HEK293 (cell line): ENCODE data around the gene ARPC1B.
A peak's percentile ranks its signal among the peaks of the same experiment; 100 is the strongest.

ENCODE experiments used
- EGR2 ChIP-seq: fragments of 450-650 bp; formaldehyde crosslinking; IDR thresholded peaks from 2 replicates; pipeline ENCODE4 v1.5.1; 2016; ENCODE audit warnings: low read depth, missing biosample characterization, missing genetic modification characterization
- GLIS1 ChIP-seq: fragments of 450-650 bp; formaldehyde crosslinking; IDR thresholded peaks from 2 replicates; pipeline ENCODE4 v1.5.1; 2016; ENCODE audit warnings: missing biosample characterization, missing genetic modification characterization
- GLIS2 ChIP-seq: fragments of 450-650 bp; formaldehyde crosslinking; IDR thresholded peaks from 2 replicates; pipeline ENCODE4 v1.5.1; 2016; ENCODE audit warnings: missing biosample characterization, missing genetic modification characterization
- KLF10 ChIP-seq: fragments of 450-650 bp; IDR thresholded peaks from 2 replicates; pipeline ENCODE4 v1.5.1; 2018; ENCODE audit warnings: missing biosample characterization, mild to moderate bottlenecking, missing genetic modification characterization
- PATZ1 ChIP-seq: fragments of 450-650 bp; formaldehyde crosslinking; IDR thresholded peaks from 2 replicates; pipeline ENCODE4 v1.5.1; 2016; ENCODE audit warnings: missing biosample characterization, missing genetic modification characterization
- PRDM10 ChIP-seq: fragments of 450-650 bp; formaldehyde crosslinking; IDR thresholded peaks from 2 replicates; pipeline ENCODE4 v1.5.1; 2016; ENCODE audit warnings: missing biosample characterization, missing genetic modification characterization
- PRDM4 ChIP-seq: fragments of 450-650 bp; formaldehyde crosslinking; IDR thresholded peaks from 2 replicates; pipeline ENCODE4 v1.5.1; 2017; ENCODE audit warnings: missing biosample characterization, missing genetic modification characterization
- SP2 ChIP-seq: fragments of 450-650 bp; formaldehyde crosslinking; IDR thresholded peaks from 2 replicates; pipeline ENCODE4 v1.5.1; 2016; ENCODE audit warnings: missing biosample characterization, missing genetic modification characterization
- SP3 ChIP-seq: fragments of 450-650 bp; formaldehyde crosslinking; IDR thresholded peaks from 2 replicates; pipeline ENCODE4 v1.5.1; 2016; ENCODE audit warnings: missing biosample characterization, missing genetic modification characterization
- YY1 ChIP-seq: fragments of 450-650 bp; formaldehyde crosslinking; IDR thresholded peaks from 2 replicates; pipeline ENCODE4 v1.5.1; 2018; ENCODE audit warnings: missing biosample characterization, missing genetic modification characterization
- YY2 ChIP-seq: fragments of 450-650 bp; formaldehyde crosslinking; IDR thresholded peaks from 2 replicates; pipeline ENCODE4 v1.5.1; 2016; ENCODE audit warnings: missing biosample characterization, missing genetic modification characterization
- ZBTB20 ChIP-seq: fragments of 450-650 bp; formaldehyde crosslinking; IDR thresholded peaks from 2 replicates; pipeline ENCODE4 v1.5.1; 2016; ENCODE audit warnings: missing biosample characterization, missing genetic modification characterization
- ZBTB49 ChIP-seq: fragments of 450-650 bp; formaldehyde crosslinking; IDR thresholded peaks from 2 replicates; pipeline ENCODE4 v1.5.1; 2016; ENCODE audit warnings: missing biosample characterization, missing genetic modification characterization, low read depth
- ZBTB8A ChIP-seq: fragments of 450-650 bp; formaldehyde crosslinking; IDR thresholded peaks from 2 replicates; pipeline ENCODE4 v1.5.1; 2016; ENCODE audit warnings: missing biosample characterization, missing genetic modification characterization
- ZEB2 ChIP-seq: fragments of 450-650 bp; formaldehyde crosslinking; IDR thresholded peaks from 2 replicates; pipeline ENCODE4 v1.5.1; 2016; ENCODE audit warnings: missing biosample characterization, missing genetic modification characterization
- ZFP69B ChIP-seq: fragments of 450-650 bp; formaldehyde crosslinking; IDR thresholded peaks from 2 replicates; pipeline ENCODE4 v1.5.1; 2016; ENCODE audit warnings: missing biosample characterization, missing genetic modification characterization
- ZNF266 ChIP-seq: fragments of 450-650 bp; formaldehyde crosslinking; IDR thresholded peaks from 2 replicates; pipeline ENCODE4 v1.5.1; 2016; ENCODE audit warnings: missing biosample characterization, missing genetic modification characterization, low read depth
- ZNF391 ChIP-seq: fragments of 450-650 bp; formaldehyde crosslinking; IDR thresholded peaks from 2 replicates; pipeline ENCODE4 v1.5.1; 2016; ENCODE audit warnings: low read depth, missing biosample characterization, missing genetic modification characterization, borderline replicate concordance
- ZNF394 ChIP-seq: fragments of 450-650 bp; formaldehyde crosslinking; IDR thresholded peaks from 2 replicates; pipeline ENCODE4 v1.5.1; 2016; ENCODE audit warnings: missing biosample characterization, missing genetic modification characterization, mild to moderate bottlenecking, moderate library complexity, borderline replicate concordance
- ZNF449 ChIP-seq: fragments of 450-650 bp; formaldehyde crosslinking; IDR thresholded peaks from 2 replicates; pipeline ENCODE4 v1.5.1; 2017; ENCODE audit warnings: missing biosample characterization, mild to moderate bottlenecking, missing genetic modification characterization, moderate library complexity
- ZNF521 ChIP-seq: fragments of 450-650 bp; formaldehyde crosslinking; IDR thresholded peaks from 2 replicates; pipeline ENCODE4 v1.5.1; 2017; ENCODE audit warnings: missing biosample characterization, mild to moderate bottlenecking, missing genetic modification characterization
- ZNF561 ChIP-seq: fragments of 450-650 bp; IDR thresholded peaks from 2 replicates; pipeline ENCODE4 v1.5.1; 2018; ENCODE audit warnings: missing biosample characterization, missing genetic modification characterization, borderline replicate concordance
- ZNF600 ChIP-seq: fragments of 450-650 bp; formaldehyde crosslinking; IDR thresholded peaks from 2 replicates; pipeline ENCODE4 v1.5.1; 2016; ENCODE audit warnings: missing biosample characterization, missing genetic modification characterization
- ZNF629 ChIP-seq: fragments of 450-650 bp; formaldehyde crosslinking; IDR thresholded peaks from 2 replicates; pipeline ENCODE4 v1.5.1; 2017; ENCODE audit warnings: missing biosample characterization, missing genetic modification characterization
- ZNF677 ChIP-seq: fragments of 450-650 bp; IDR thresholded peaks from 2 replicates; pipeline ENCODE4 v1.5.0; 2018; ENCODE audit warnings: missing biosample characterization, mild to moderate bottlenecking, missing genetic modification characterization, moderate library complexity
- ZNF792 ChIP-seq: fragments of 450-650 bp; formaldehyde crosslinking; IDR thresholded peaks from 2 replicates; pipeline ENCODE4 v1.5.1; 2016; ENCODE audit warnings: missing biosample characterization, missing genetic modification characterization

The ARPC1B gene

GRCh38 chr7:99438573-99439480 lies 64.3 kb downstream of the ARPC1B start, which contains the start of the genes CPSF4 and PTCD1 (continued):
- TF ChIP-seq PRDM10 (tag by site-specific recombination) (peak; percentile 74), GLIS1 (tag by site-specific recombination) (peak; percentile 50; the same call in 1 of the 2 replicates), EGR2 (peak; percentile 53; the same call in 1 of the 2 replicates), ZBTB8A (tag by site-specific recombination) (peak; percentile 75; the same call in 1 of the 2 replicates), ZNF391 (tag by site-specific recombination) (no peak), ZFP69B (tag by site-specific recombination) (peak; percentile 58), PATZ1 (tag by site-specific recombination) (peak; percentile 44), ZNF521 (tag by site-specific recombination) (no peak), ZNF677 (tag by site-specific recombination) (0 out of 2 replicates have a peak, but pooled peaks have one; percentile 35), ZNF266 (tag by site-specific recombination) (no peak), SP2 (tag by site-specific recombination) (peak; percentile 86), SP3 (peak; percentile 84), ZNF792 (tag by site-specific recombination) (0 out of 2 replicates have a peak, but pooled peaks have one; percentile 40), ZNF629 (tag by site-specific recombination) (peak; percentile 45; the same call in 1 of the 2 replicates), ZBTB49 (tag by site-specific recombination) (no peak), ZNF394 (no peak), KLF10 (peak; percentile 73; the same call in 1 of the 2 replicates), ZEB2 (tag by site-specific recombination) (peak; percentile 42; the same call in 1 of the 2 replicates), ZNF561 (tag by site-specific recombination) (peak; percentile 85), PRDM4 (tag by site-specific recombination) (0 out of 2 replicates have a peak, but pooled peaks have one; percentile 25), ZNF449 (tag by site-specific recombination) (0 out of 2 replicates have a peak, but pooled peaks have one; percentile 46), GLIS2 (tag by site-specific recombination) (peak; percentile 71), YY1 (tag by site-specific recombination) (peak; percentile 62), YY2 (tag by site-specific recombination) (peak; percentile 48; the same call in 1 of the 2 replicates), ZBTB20 (tag by site-specific recombination) (peak; percentile 74; the same call in 1 of the 2 replicates), ZNF600 (0 out of 2 replicates have a peak, but pooled peaks have one; percentile 7)
